Amygdala (tissue), 56 donors: ENCODE data around the gene ZBTB16.
A peak's percentile ranks its signal among the peaks of the same experiment; 100 is the strongest.

Experiments used
- DNase-seq, 56 donors: peaks; one replicate each; lab custom pipeline; 2025; lab: John Stamatoyannopoulos, UW

Gene ZBTB16

DNA sequence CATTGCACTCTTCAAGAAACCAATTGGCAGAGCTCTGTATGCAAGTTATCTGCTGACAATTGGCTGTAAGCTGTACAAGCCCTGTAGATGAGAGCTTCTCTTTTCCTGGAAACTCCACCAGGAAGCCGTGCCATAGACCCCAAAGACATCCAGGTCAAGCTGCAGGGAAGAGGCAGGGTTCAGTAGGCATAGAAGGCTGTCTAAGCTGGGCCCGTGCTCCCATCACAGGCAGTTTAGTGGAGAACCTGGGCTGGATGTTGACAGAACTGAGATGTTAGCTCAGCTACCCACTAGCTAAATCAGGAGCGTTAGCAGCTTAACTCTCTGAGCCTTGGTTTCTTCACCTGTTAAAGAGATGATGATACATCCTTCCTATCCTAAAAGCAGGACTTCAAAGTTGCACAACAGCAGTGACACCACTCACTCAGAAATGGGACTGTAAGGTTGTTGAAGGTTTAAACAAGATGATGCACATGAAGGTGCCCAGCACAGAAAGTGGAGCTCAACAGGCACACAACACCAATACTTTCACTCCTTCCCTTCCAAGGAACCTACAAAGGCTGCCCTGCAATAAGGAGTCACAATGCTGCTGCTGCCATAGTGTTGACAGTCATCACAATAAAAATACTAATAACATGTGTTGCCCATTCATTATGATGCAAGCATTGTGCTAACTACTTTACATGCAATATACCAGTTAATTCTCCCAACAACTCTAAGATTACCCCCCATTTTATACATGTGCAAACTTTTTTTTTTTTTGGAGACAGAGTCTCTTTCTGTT lies 115.4 kb downstream of the ZBTB16 start:
- DNase-seq, result no peak

DNA sequence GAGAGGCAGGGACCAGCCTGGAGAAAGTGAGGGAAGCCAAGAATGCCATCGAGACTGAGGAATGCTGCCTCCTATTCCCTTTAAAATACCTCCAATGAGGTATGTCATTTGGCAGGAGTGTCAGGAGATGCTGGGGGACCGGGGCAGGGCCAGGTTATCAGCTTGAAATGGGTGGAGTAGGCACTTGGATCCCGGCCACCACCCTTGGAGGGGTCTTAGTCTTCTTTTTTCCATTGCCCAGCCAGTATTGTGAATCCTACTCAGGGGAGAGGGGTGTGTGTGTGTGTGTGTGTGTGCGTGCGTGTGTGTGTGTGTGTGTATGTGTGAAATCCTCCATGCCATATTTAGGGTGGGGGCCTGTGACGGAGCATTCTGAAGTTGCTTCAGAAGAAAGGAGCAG lies 116.2 kb downstream of the ZBTB16 start:
- no peak for DNase-seq

DNA sequence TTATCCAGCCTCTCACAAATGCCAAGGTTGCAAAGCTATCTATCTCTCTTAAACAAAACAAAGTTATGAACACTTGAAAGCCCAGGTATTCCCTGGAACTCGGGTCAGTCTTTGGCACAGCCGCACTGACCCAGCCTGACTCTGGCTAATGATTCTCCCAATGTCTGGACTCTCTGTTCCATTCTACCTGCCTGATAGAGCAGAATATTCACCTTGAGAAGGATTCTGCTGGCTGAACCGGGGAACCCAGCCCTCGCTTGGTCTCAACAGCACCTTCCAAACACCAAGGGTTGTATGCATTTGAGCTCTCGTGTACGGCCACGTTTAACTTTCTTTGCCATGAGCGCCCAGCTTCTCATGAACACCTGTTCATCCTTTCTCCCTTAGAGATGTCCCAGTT lies 116.8 kb downstream of the ZBTB16 start:
- no peak for DNase-seq

DNA sequence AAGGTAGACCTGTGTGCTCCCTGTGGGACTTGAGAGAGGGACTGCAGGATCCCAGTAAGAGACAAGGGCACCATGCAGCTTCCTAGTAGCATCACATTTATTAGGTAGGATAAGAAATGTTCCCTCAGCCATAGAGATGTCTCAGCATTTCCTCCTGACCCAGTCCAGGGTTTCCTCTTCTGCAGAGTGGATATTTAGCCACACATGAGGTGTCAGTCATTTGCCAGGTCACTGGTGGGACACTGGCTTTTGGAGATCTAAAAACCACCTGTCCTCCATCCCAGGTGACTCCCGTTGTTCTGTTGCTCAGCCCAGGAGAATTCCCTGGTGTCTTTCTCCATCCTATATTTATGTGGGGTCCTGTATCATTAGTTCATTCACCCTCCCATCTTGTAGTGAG lies 119.1 kb downstream of the ZBTB16 start:
- DNase-seq, result no peak

DNA sequence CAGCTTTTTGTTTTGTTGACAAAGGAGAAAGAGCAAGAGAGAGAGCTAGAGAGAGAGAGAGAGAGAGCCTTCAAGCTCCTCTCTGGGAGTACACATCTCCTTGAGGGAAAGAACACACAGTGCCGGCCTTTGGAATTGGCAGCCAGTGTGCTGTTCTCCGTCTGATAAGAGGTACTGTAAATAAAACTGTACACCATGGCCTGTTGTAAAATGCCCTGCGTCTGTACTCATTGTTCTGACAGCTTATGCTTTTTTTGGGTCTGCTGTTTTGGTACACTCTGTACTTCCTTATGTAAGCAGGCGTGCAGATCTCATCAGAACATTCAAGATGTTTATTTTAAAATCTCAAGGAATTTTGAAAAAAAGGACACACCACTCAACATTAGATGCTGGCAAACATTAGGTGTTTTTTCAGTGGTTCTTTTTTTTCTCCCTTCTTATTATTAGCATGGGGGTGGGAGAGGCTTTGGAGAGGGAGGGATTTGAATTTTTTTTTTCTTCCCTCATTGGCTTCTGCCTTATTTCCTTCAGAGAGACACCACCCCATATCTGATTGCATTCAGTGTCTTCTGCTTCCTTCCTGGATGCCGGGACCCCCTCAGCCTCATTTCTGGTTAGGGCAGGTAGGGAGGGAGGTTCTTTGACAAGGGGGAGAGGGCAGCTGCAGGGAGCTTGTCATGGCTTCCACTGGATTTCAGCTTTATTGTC lies 119.9 kb downstream of the ZBTB16 start:
- DNase-seq, result peak in 27 of 56 donors; percentile 16 to 82 (median 38)

DNA sequence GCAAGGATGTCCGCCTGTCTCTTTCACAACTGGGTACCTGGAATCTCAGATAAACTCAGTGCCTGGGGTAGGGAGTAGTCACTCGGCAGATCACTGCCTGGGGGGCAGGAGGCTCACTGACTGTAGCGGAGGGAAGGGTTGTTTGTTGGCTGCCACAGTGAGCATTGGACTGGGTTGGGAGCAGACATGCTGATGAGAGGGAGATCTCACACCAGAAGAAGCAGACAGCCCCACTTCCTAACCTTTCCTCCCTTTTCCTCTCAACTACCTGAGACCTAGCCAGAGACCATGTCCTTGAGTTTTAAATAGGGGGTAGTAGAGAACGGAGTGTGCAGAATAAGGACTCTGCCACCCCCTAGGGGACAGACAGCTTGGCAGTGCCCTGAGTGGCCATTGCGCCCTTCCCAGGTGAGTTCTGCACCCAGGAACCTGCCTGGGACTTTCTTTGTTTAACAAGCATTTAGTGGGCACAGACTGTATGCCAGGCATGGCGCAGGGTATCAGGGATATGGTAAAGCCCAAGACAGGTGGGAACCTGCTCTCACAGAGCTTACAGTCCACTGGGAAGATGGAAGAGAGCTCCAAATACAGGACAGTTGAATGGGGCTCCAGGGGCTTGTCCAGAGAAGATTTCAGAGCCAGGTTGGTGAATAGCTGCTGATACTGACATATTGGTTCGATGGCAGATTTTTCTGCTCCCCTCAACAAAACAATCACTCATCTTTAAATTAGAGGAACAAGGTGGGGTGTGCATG lies 121.0 kb downstream of the ZBTB16 start:
- DNase-seq, result peak in 15 of 56 donors; percentile 18 to 66 (median 44)

DNA sequence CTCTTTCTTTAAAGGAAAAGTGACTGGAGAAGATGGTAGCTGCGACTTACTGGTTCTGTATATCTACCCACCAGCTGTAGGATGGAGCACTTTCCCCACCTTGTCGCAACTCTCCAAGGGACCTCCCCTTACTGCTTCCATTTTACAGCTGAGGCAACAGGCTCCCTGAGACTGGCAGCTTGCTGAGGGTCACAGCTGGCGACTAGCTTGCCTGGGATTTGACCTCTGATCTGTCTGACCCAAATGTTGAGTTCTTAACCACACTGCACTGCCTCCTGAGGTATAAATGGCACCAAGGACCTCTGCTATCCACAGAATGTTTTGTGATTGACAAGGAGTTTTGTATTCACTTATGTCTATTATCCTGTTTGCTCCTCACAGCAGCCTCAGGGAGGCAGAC lies 121.7 kb downstream of the ZBTB16 start:
- no peak for DNase-seq

DNA sequence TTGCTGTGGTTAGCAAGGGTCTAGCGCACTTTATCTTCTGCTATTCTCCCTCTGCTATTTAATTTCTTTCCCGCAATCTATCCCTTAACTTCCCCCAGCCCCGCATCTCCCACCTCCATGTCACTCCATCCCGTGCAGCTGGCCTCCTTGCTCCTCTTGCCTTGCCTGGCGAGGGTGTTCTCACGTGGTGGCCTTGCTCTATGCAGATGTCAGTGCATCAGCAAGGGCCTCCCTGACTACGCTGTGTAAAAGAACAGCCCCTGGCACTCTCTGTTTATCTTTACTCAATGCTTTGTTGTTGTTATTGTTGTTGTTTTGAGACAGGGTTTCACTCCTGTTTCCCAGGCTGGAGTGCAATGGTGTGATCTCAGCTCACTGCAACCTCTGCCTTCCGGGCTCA lies 122.2 kb downstream of the ZBTB16 start:
- no peak for DNase-seq

DNA sequence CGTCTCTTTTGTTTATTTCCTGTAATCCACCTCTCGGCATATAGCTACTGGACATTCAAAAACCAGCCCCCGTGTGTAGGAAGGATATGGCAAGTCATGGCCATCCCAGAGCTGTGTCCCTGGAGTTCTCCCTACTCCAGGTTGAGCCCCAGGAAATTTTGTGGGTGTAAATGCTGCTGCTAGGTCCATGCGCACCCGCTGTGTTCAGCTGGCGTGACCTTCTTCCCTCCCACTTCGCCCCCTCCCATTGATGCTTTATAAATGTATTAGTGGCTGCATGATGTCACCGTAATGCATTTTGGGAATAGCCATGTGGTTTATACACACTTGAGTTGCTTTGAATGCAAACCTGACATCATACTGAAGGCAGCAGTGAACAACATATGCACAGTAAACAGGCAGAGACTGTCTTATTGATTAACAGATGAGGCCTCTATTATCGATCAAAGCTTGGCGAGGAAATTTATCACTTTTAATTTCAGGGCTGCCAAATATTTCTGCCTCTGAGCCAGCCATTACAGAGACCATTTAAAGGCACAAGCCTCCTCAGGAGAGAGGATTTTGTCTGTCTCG lies 123.0 kb downstream of the ZBTB16 start:
- DNase-seq, result no peak

DNA sequence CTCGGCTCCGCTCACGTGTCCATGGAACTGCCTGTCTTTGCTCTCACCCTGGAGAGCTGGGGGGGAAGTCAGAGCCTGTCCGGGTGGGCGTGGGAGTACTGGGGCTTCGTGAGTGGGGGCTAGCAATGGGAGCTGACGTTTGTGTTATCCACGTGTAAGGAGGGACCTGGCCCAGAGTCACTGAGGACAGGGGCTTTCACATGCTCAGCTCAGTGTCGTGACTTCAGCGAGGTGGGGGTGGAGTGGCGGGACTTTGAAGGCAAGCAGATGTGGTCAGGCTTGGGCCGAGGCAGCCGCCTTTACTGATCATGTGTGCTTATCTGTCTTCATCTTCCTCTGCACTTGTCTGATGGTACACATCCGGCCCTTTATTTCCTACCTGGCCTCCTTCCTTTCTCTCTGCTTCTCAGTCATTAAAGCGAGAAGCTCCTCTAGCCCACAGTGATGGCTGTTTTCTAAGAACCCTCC lies 123.6 kb downstream of the ZBTB16 start:
- peak in 1 of 56 donors; percentile 23 for DNase-seq

DNA sequence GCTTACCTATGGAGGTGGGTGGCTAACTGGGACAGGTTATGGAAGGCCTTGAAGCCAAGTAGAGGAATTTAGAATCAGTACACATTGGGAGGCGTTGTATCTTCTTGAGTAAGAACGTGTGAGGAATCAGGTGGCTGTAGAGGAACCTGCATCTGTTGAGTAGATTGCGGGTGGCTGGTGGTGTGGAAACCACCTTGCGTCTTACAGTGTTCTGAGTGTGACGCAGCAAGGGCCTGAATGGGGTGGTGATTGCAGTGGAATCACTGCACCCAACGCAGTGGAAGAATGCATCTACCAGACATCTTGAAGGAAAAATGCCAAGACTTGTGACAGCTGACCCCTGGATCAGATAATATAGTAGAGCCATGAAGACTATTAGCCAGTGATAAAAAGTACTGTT lies 125.9 kb downstream of the ZBTB16 start:
- DNase-seq, result no peak

DNA sequence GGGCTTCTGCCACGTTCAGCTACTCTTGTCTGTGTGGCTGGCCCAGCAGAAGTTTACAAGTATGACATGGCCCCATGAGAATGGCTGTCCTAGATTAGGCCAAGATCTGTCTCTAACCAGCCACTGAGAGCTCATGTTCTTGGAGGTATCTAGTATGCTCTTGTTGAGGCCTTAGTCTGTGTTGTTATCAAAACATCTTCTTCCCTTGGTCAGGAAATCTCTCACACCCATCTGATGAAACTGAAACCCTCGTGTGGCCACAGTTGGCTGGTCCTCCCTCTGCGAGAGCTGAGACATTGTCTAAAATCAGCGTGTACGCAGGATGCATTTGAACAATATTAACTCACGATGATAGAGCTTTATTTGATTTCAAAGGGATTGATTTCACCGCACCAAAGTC lies 127.7 kb downstream of the ZBTB16 start:
- DNase-seq, result no peak

DNA sequence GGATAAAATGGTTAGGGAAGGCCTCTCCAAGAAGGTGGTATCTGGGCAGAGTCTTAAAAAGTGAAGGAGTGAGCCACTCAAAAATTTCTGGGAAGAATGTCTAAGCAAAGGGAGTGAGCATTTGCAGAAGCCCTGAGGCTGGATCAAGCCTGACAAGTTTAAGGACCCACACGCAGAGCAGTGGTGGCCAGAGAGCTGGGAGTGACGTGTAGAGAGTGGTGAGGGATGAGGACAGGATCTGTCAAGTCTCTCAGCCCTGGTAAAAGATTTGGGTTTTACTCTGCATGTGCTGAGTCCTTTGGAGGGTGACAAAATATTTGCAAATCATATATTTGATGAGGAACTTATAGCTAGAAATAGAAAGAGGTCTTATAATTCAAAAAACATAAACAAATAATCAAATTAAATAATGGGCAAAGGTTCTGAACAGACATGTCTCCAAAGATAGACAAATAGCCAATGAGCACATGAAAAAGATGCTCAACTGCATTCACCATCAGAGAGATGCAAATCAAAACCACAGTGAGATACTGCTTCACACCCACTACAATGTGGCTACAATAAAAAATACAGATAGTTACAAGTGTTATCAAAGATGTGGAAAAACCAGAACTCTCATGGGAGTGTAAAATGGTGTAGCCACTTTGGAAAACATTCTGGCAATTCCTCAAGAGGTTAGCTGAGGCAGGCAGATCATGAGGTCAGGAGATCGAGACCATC lies 129.5 kb downstream of the ZBTB16 start:
- no peak for DNase-seq

DNA sequence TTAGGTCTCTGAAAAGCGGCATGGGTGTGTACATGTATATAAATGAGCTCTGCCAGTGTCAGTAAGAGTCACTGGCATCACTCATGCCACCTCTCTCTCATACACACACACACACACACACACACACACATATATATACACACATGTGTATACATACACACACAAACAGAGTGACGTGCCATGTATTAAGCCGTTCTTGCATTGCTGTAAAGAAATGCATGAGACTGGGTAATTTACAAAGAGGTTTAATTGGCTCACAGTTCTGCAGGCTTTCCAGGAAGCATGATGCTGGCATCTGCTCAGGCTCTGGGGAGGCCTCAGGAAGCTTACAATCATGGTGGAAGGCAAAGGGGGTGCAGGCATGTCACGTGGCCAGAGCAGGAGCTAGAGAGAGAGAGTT lies 131.1 kb downstream of the ZBTB16 start:
- no peak for DNase-seq

DNA sequence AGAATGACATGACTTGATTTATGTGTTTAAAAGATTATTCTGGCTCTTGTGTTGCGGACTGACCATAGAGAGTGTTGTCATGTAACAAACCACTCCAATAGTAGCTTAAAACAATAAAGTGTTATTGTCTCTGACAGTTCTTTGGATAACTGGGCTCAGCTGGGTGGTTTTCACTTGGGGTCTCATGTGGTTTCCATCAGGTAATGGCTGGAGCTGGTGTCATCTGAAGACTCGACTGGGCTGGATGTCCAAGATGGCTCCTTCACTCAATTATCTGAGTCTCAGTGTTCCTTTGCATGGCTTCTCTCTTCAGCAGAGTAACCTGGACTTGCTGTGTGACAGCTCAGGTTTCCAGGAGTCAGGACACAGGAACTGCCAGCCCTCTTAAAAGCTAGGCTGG lies 132.4 kb downstream of the ZBTB16 start:
- DNase-seq, result no peak

DNA sequence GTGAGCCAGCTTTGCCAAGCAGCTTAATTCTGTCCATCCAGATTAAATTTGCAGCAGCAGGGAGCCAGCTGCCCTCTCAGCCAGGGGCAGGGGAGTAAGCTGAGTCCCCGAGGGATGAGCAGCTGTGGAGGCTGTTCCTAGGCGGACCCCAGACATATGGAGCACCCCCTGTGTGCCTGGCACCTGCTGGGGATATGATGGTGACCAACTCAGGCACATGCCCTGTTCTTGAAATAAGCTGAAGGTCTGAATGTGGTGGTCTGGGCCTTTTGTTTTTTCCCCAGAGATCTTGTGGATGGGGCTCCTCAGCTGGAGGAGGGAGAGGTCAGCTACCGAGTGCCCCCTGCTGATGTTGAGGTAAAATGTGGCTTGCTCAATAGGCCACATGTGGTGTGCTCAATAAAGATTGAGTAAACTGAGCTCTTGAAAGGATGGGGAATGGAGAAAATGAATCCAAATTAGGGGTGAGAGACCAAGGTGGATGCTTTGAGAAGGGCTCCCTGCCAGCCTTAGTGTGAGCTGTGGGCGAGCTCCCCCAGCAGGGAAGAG lies 133.4 kb downstream of the ZBTB16 start:
- DNase-seq, result no peak

DNA sequence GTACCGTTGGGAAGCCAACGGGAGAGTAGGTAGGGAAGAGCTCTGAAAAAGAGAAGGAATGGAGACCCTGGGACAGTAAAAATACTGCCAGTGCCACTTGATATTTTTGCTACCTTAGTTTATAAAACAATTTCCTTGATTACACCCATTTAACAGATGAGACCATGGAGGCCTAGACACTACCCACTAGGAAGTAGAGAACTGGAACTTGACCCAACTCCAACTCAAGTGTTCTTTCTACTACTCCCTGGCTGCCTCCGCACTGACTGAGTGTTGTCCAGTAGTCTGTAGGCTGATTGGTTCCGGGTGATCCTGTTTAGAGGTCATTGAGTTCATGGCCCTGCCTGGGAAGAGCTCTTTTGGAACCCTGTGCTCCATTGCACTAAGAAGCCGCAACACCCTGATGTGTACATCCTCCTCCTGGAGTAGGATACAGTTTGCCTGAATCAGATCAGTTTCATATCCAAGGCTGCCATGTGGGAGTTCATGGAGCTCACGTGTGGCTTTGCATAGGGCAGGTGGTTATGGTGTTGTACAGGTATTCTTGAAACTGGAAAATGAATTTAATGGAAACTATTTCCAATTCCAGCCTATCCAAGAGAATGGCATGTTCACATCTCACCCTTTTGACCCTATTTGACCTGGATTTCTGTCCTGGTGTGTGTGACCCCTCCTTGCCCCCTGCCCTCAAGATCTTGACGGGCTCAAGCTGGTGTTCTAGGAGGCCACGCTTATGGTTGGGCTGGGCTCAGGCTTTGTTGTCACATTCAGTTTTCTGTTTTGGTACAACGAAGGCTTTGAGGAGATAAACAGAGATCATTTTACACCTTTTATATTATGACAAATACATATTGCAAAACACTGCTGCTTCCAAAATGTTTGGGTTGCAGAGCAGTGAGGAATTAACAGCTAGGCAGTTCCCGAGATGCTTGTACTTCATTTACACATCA lies 134.5 kb downstream of the ZBTB16 start:
- no peak for DNase-seq

DNA sequence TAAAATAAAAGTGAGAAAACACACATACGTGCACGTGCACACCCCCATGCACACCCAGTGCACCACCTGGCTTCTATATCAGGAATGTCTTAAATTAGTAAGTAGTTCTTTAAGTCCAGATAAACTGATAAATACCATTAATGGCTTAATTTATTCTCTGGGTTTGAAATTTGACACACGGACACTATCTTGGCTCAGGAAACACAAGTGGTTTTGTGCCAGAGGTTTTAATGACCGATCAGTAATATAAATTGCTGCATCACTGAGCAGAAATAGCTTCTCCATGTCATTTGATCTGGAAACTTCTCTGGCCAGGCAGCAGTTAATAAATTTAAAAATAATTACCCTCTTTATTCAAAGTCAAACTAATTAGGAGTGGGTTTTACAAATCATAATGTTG lies 135.2 kb downstream of the ZBTB16 start:
- no peak for DNase-seq

DNA sequence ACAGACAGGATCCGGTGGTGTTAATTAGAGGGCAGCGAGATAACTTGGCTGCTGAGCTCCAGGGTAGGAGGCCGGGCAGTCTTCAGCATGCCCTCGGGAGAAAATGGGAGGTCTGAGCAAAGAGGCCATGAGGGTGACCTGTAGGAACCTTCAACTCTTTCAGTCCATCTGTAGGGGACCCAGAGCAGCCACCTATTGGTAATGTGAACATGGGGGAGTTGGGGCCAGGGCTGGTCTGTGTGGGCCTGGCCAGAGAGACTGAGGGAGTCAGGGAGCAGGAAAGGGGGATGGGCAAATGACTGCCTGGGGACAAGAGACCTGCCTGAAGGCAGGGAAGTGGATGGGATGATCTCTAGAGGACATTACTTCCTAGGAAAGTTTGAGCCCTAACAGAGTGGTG lies 135.6 kb downstream of the ZBTB16 start:
- no peak for DNase-seq
